IMR-90 (cell line): ENCODE measurements around the gene TACC2. TPM values are rescaled to one million over a fixed set of nuclear protein-coding genes. Genes with fewer than 3 reads are reported as not detected.
"Not testable (repeated sequence)": the region's sequence is repeated elsewhere in the genome, so short reads cannot be mapped to it uniquely, and the experiment has no call there.

Experiments
- ATAC-seq: fragments of 200-7000 bp; cut with Tn5 transposase; 2 replicates; pipeline ENCODE4 v1.9.1; 2020; ENCODE audit warnings: low read depth, mild to moderate bottlenecking, moderate library complexity
- BruUV-seq: library from RNA; stranded (reverse); fragments of 400-500 nt; replicated peaks from 2 replicates; lab custom pipeline; 2021; lab: Mats Ljungman, UMichigan
- CTCF ChIA-PET: fragments of 300-600 bp; formaldehyde crosslinking; extraction: SDS; loops from one replicate; lab custom pipeline; 2021; ENCODE audit warnings: antibody characterized with exemption; lab: Yijun Ruan, JAX
- POLR2A ChIA-PET: fragments of 300-600 bp; sonication (Branson Sonifier 250); formaldehyde crosslinking; loops from one replicate; lab custom pipeline; 2022; ENCODE audit warnings: antibody characterized with exemption; ENCODE audit not compliant: unreplicated experiment; lab: Charles Lee
- DNase-seq: peaks from one replicate; pipeline ENCODE4 v3.0.0; 2013
- H2AFZ ChIP-seq: replicated peaks from 2 replicates; pipeline ENCODE3; 2013; ENCODE audit warnings: low read length, mild to moderate bottlenecking; ENCODE audit not compliant: poor library complexity
- H2AK5ac ChIP-seq: 2 replicates; pipeline ENCODE4 v1.6.1; 2013; ENCODE audit warnings: low read depth, low read length, inconsistent platforms
- H2AK9ac ChIP-seq: replicated peaks from 2 replicates; pipeline ENCODE3; 2013; ENCODE audit warnings: mild to moderate bottlenecking, low read depth, low read length, moderate library complexity; ENCODE audit not compliant: poor library complexity
- H2BK120ac ChIP-seq: 2 replicates; pipeline ENCODE4 v1.6.1; 2013; ENCODE audit warnings: low read depth, low read length, inconsistent platforms
- H2BK15ac ChIP-seq: 3 replicates; pipeline ENCODE4 v1.6.1; 2013; ENCODE audit warnings: low read depth, low read length, inconsistent platforms
- H2BK20ac ChIP-seq: 2 replicates; pipeline ENCODE4 v1.6.1; 2013; ENCODE audit warnings: low read depth, mild to moderate bottlenecking, inconsistent platforms, low read length, moderate library complexity
- H2BK5ac ChIP-seq: 2 replicates; pipeline ENCODE4 v1.6.1; 2013; ENCODE audit warnings: mild to moderate bottlenecking, low read depth, low read length, inconsistent platforms; ENCODE audit not compliant: poor library complexity, severe bottlenecking
- H3K14ac ChIP-seq: replicated peaks from 2 replicates; pipeline ENCODE4 v1.6.1; 2013; ENCODE audit warnings: low read depth, low read length, inconsistent platforms
- H3K18ac ChIP-seq: 2 replicates; pipeline ENCODE4 v1.6.1; 2013; ENCODE audit warnings: low read depth, low read length, control low read depth
- H3K23ac ChIP-seq: 2 replicates; pipeline ENCODE4 v1.6.1; 2013; ENCODE audit warnings: low read depth, low read length, inconsistent platforms
- H3K27ac ChIP-seq: 2 replicates; pipeline ENCODE4 v1.5.1; 2013; ENCODE audit warnings: mild to moderate bottlenecking, control low read depth, low read length; ENCODE audit not compliant: insufficient read depth
- H3K27me3 ChIP-seq: 2 replicates; pipeline ENCODE4 v1.6.1; 2013; ENCODE audit warnings: low read length; ENCODE audit not compliant: control insufficient read depth, insufficient read depth
- H3K36me3 ChIP-seq: 2 replicates; pipeline ENCODE4 v1.6.1; 2013; ENCODE audit warnings: low read length, mixed read lengths; ENCODE audit not compliant: control insufficient read depth, insufficient read depth
- H3K4ac ChIP-seq: 2 replicates; pipeline ENCODE4 v1.6.1; 2013; ENCODE audit warnings: low read depth, low read length, inconsistent platforms
- H3K4me1 ChIP-seq: 2 replicates; pipeline ENCODE4 v1.6.1; 2013; ENCODE audit warnings: low read length, mixed read lengths; ENCODE audit not compliant: control insufficient read depth, insufficient read depth
- H3K4me2 ChIP-seq: 2 replicates; pipeline ENCODE4 v1.6.1; 2013; ENCODE audit warnings: low read depth, mild to moderate bottlenecking, control low read depth, low read length, moderate library complexity
- H3K4me3 ChIP-seq: 2 replicates; pipeline ENCODE4 v1.5.1; 2013; ENCODE audit warnings: low read depth, mild to moderate bottlenecking, control low read depth, low read length, moderate library complexity; ENCODE audit not compliant: insufficient read depth
- H3K56ac ChIP-seq: 2 replicates; pipeline ENCODE4 v1.6.1; 2013; ENCODE audit warnings: low read length, inconsistent platforms; ENCODE audit not compliant: insufficient read depth; ENCODE audit errors: extremely low read depth
- H3K79me1 ChIP-seq, 2 experiments: 2 replicates each; pipeline ENCODE4 v1.6.1; 2013; ENCODE audit warnings: low read length in 2 of 2, inconsistent platforms in 1 of 2, low read depth in 1 of 2
- H3K9ac ChIP-seq: 2 replicates; pipeline ENCODE4 v1.6.1; 2013; ENCODE audit warnings: low read depth, low read length, control low read depth
- H3K9me1 ChIP-seq: 2 replicates; pipeline ENCODE4 v1.6.1; 2013; ENCODE audit warnings: low read length, inconsistent platforms; ENCODE audit not compliant: insufficient read depth
- H3K9me3 ChIP-seq: 2 replicates; pipeline ENCODE4 v1.6.1; 2013; ENCODE audit warnings: low read length; ENCODE audit not compliant: control insufficient read depth, insufficient read depth
- H4K20me1 ChIP-seq: 2 replicates; pipeline ENCODE4 v1.6.1; 2013; ENCODE audit warnings: low read length, inconsistent platforms; ENCODE audit not compliant: insufficient read depth
- H4K5ac ChIP-seq: 2 replicates; pipeline ENCODE4 v1.6.1; 2013; ENCODE audit warnings: mild to moderate bottlenecking, low read depth, low read length, control low read depth
- H4K8ac ChIP-seq, 2 experiments: 2 replicates each; pipeline ENCODE4 v1.6.1; 2013; ENCODE audit warnings: low read depth in 2 of 2, low read length in 2 of 2, control low read depth in 1 of 2, inconsistent platforms in 1 of 2
- H4K91ac ChIP-seq: 2 replicates; pipeline ENCODE4 v1.6.1; 2013; ENCODE audit warnings: low read depth, low read length, inconsistent platforms; ENCODE audit not compliant: insufficient read depth
- BHLHE40 ChIP-seq: fragments of 150-350 bp; IDR thresholded peaks from 2 replicates; pipeline ENCODE4 v1.6.1; 2016; ENCODE audit warnings: mild to moderate bottlenecking, low read depth, low read length
- CEBPB ChIP-seq: IDR thresholded peaks from 2 replicates; pipeline ENCODE4 v1.6.1; 2012; ENCODE audit warnings: low read depth, low read length, improper control_type of control experiment
- RCOR1 ChIP-seq: IDR thresholded peaks from 2 replicates; pipeline ENCODE4 v1.6.1; 2012; ENCODE audit warnings: mild to moderate bottlenecking, low read length, improper control_type of control experiment; ENCODE audit not compliant: insufficient replicate concordance
- WGBS, 2 experiments: methylation state at CpG; one replicate each; pipeline versions ENCODE4 v1.1.5 to v1.1.7; 2013; ENCODE audit warnings: missing lambda C conversion rate in 2 of 2; ENCODE audit not compliant: insufficient read length in 1 of 2; ENCODE audit errors: extremely low coverage in 2 of 2; 5-methylcytosine and 5-hydroxymethylcytosine counted together
- dilution Hi-C: fragments of 300-500 bp; cut with HindIII; formaldehyde crosslinking; loops from one replicate; pipeline ENCODE4 v1.14.3; 2018; ENCODE audit warnings: low sequenced_read_pairs; ENCODE audit not compliant: unreplicated experiment
- in situ Hi-C: fragments of 300-500 bp; cut with MboI; formaldehyde crosslinking; loops from 3 replicates; pipeline ENCODE4 v1.14.3; 2019; ENCODE audit warnings: low sequenced_read_pairs, inconsistent platforms, mixed read lengths
- intact Hi-C: fragments of 100-400 bp; cut with micrococcal nuclease; formaldehyde crosslinking; loops from 2 replicates; pipeline ENCODE4 v1.10.0; 2022
- polyA plus RNA-seq, 3 experiments: library from polyadenylated mRNA; depleted of rRNA; stranded (reverse); fragments of >200 nt; gene quantifications; 2 replicates each; pipeline ENCODE4 v1.2.3, GENCODE V29; 2012; ENCODE audit warnings: low replicate concordance in 1 of 3
- total RNA-seq: library from RNA; depleted of rRNA; stranded (reverse); fragments of >200 nt; gene quantifications from 2 replicates; pipeline ENCODE4 v1.2.3, GENCODE V29; 2012

Gene TACC2
- total and polyA plus RNA-seq, 2 of the 4 experiments (the other 2 are of a cell fraction), result 2.9 to 15.4 TPM

GRCh38 chr10:122022276-122022675 lies 33.3 kb downstream of the TACC2 start:
- no peak overlapping the region for H4K5ac ChIP-seq
- no peak overlapping the region for H3K23ac ChIP-seq
- TF ChIP-seq BHLHE40, result no peak
- no peak for TF ChIP-seq CEBPB
- no peak for TF ChIP-seq RCOR1
- H2BK15ac ChIP-seq, result no peak overlapping the region
- WGBS, 2 experiments, result no CpG with 5 or more reads among the region's 4 CpGs
- H4K8ac ChIP-seq, result no peak overlapping the region
- H3K4me1 ChIP-seq, result no peaks in the 10 kb centered on the region
- H3K9me1 ChIP-seq, result no peaks in the 10 kb centered on the region
- POLR2A ChIA-PET, result no interaction called here
- H2AFZ ChIP-seq, result no peak overlapping the region
- no peak overlapping the region for H2BK20ac ChIP-seq
- H3K36me3 ChIP-seq, result no peaks in the 10 kb centered on the region
- no peaks in the 10 kb centered on the region for H3K79me1 ChIP-seq
- no peak overlapping the region for H3K4me3 ChIP-seq
- no peak overlapping the region for H3K27ac ChIP-seq
- CTCF ChIA-PET, result no interaction called here
- no peak overlapping the region for H3K56ac ChIP-seq
- in situ Hi-C loops (no loop called here), dilution Hi-C loops (no loop called here), intact Hi-C loops (no loop called here)
- no peak overlapping the region for H2AK9ac ChIP-seq
- ATAC-seq (no peak), DNase-seq (no peak)
- no peak overlapping the region for H2BK5ac ChIP-seq
- no peak overlapping the region for H2BK120ac ChIP-seq
- no TSS peak for BruUV-seq
- no peak overlapping the region for H4K91ac ChIP-seq
- H3K14ac ChIP-seq, result no peak overlapping the region
- H3K27me3 ChIP-seq, result peaks cover 19% of the 10 kb centered on the region
- no peak overlapping the region for H3K4me2 ChIP-seq
- no peak overlapping the region for H3K9ac ChIP-seq
- H3K4ac ChIP-seq, result no peak overlapping the region
- H3K18ac ChIP-seq, result no peak overlapping the region
- no peak overlapping the region for H2AK5ac ChIP-seq
- H4K20me1 ChIP-seq, result no peaks in the 10 kb centered on the region
- H3K9me3 ChIP-seq, result no peaks in the 10 kb centered on the region

DNA sequence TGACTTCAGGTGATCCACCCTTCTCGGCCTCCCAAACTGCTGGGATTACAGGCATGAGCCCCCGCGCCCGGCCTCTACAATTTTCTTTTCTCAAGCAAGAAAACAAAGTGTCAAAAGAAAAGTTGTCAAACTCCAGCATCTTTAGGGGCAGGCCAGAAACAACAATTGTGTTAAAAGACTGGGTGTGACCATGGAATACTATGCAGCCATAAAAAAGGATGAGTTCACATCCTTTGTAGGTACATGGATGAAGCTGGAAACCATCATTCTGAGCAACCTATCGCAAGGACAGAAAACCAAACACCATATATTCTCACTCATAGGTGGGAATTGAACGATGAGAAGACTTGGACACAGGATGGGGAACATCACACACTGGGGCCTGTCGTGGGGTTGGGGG lies 34.3 kb downstream of the TACC2 start:
- H4K8ac ChIP-seq, H3K9me3 ChIP-seq, H3K18ac ChIP-seq, H3K14ac ChIP-seq, H4K20me1 ChIP-seq, DNase-seq, intact Hi-C loops, BruUV-seq, H2BK20ac ChIP-seq, H2AK5ac ChIP-seq, in situ Hi-C loops, H3K4ac ChIP-seq, H3K4me2 ChIP-seq, H2AK9ac ChIP-seq, H2AFZ ChIP-seq, H3K9me1 ChIP-seq, H2BK15ac ChIP-seq, H3K9ac ChIP-seq, POLR2A ChIA-PET, H2BK120ac ChIP-seq, H3K27ac ChIP-seq, H3K36me3 ChIP-seq, H3K4me3 ChIP-seq, CTCF ChIA-PET, H3K4me1 ChIP-seq, H2BK5ac ChIP-seq, H3K56ac ChIP-seq, H3K23ac ChIP-seq, H4K91ac ChIP-seq, H4K5ac ChIP-seq, dilution Hi-C loops, ATAC-seq, H3K79me1 ChIP-seq: not testable (repeated sequence)
- peaks cover 17% of the 10 kb centered on the region for H3K27me3 ChIP-seq
- whole genome bisulfite sequencing, 2 experiments, result 100% methylated on average over 1 of the region's 7 CpGs; no CpG with 5 or more reads in 1 of the 2 experiments
